ENCODE measurements around the gene SORT1.
"Not testable (repeated sequence)": the region's sequence is repeated elsewhere in the genome, so short reads cannot be mapped to it uniquely, and the experiment has no call there.

The SORT1 gene

DNA sequence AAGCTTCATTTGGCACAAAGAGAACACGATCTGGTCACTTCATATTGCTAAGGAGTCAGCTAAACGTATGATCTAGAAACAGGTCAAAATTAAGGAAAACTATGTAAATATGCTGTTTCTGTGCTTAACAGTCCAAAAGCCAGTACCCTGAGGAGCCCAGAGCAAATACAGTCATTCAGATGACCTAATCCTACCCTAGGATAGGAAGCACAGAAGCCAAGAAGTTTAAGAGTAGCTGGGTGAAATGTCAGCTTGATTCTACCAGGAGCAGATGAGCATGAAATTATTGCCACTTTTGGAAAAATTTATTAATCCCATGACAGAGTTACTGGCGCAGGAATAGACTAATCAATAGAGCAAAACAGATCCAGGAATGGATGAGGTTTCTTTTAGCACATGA, 18.3 kb downstream of the SORT1 start:
- H3K4me3 ChIP-seq, result no peak overlapping the region
- no peak for DNase-seq (ENCODE audit: low read depth, low spot score)
- no peak overlapping the region for H3K27ac ChIP-seq
- no peak overlapping the region for H3K9ac ChIP-seq (ENCODE audit: insufficient read length)
- no peaks in the 10 kb centered on the region for H3K36me3 ChIP-seq (ENCODE audit: insufficient read depth, low read length)
- no peaks in the 10 kb centered on the region for H3K9me3 ChIP-seq (ENCODE audit: low read depth, low read length)
- TF ChIP-seq EZH2 (IDR thresholded peaks at IDR 0.05) (no peak), POLR2AphosphoS5 (IDR thresholded peaks at IDR 0.05; ENCODE audit: borderline replicate concordance, low read depth, low read length) (no peak), FOXP2 (optimal IDR thresholded peaks at IDR 0.05; ENCODE audit: control extremely low read depth, extremely low read length, insufficient read depth) (no peak)

DNA sequence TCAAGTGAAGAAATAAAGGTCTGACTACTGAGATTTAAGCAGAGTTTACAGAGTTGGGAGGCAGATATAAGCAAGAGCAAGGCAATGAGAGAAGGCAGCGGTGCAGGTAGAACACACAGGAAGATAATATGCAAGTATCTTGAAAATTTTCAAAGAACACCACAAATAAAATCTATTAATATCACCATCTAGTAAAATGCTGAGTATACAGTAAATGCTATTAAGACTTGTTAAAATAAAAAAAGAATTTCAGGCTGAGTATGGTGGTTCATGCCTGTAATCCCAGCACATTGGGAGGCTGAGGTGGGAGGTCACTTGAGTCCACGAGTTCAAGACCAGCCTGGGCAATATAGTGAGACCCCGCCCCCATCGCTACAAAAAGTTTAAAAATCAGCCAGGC, 20.0 kb downstream of the SORT1 start:
- Histone ChIP-seq H3K9ac (ENCODE audit: insufficient read length) (no peak overlapping the region), H3K9me3 (ENCODE audit: low read depth, low read length) (no peaks in the 10 kb centered on the region), H3K27ac (no peak overlapping the region), H3K4me3 (no peak overlapping the region), H3K36me3 (ENCODE audit: insufficient read depth, low read length) (no peaks in the 10 kb centered on the region)
- DNase-seq (ENCODE audit: low read depth, low spot score), result no peak
- TF ChIP-seq EZH2 (IDR thresholded peaks at IDR 0.05) (no peak), POLR2AphosphoS5 (IDR thresholded peaks at IDR 0.05; ENCODE audit: borderline replicate concordance, low read depth, low read length) (no peak), FOXP2 (optimal IDR thresholded peaks at IDR 0.05; ENCODE audit: control extremely low read depth, extremely low read length, insufficient read depth) (no peak)

DNA sequence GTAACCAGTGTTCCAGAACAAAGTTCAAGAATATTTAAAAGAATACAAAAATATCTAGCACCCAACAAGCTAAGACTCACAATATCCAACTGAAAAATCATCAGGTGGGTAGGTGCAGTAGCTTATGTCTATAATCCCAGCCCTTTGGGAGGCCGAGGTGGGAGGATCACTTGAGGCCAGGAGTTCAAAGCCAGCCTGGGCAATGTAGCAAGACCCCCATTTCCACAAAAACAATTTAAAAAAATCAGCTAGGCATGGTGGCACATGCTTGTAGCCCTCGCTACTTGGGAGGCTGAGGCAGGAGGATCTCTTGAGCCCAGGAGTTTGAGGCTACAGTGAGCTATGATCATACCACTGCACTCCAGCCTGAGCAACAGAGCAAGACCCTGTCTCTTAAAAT, 24.0 kb downstream of the SORT1 start:
- H3K9ac ChIP-seq (ENCODE audit: insufficient read length); H3K9me3 ChIP-seq (ENCODE audit: low read depth, low read length): not testable (repeated sequence)

DNA sequence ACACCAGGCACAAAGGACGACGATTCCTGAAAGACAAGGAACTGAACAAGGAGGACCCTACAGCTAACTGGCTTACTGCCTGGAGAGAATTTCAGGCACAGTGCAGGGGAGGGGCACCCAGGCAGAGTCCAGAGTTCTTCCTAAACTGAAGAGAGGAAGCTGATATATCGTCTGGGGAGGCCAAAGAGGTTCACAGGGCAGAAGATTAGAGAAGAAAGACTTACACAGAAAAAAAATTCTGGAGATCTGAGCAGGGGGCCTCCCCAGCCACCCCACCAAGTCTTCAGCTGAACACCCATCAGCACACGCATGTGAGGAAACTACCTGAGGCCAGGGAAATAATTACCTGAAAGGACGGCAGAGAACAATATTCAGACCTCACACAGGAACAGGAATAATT, 24.6 kb downstream of the SORT1 start:
- Histone ChIP-seq H3K4me3 (no peak overlapping the region), H3K9ac (ENCODE audit: insufficient read length) (no peak overlapping the region), H3K36me3 (ENCODE audit: insufficient read depth, low read length) (no peaks in the 10 kb centered on the region), H3K27ac (no peak overlapping the region), H3K9me3 (ENCODE audit: low read depth, low read length) (no peaks in the 10 kb centered on the region)
- DNase-seq (ENCODE audit: low read depth, low spot score), result no peak
- no peak for TF ChIP-seq EZH2 (IDR thresholded peaks at IDR 0.05)
- TF ChIP-seq POLR2AphosphoS5 (IDR thresholded peaks at IDR 0.05; ENCODE audit: borderline replicate concordance, low read depth, low read length), result no peak
- no peak for TF ChIP-seq FOXP2 (optimal IDR thresholded peaks at IDR 0.05; ENCODE audit: control extremely low read depth, extremely low read length, insufficient read depth)

More for the DNA sequence above, 24.0 kb downstream of the SORT1 start:
- H3K4me3 ChIP-seq; H3K36me3 ChIP-seq (ENCODE audit: insufficient read depth, low read length); H3K27ac ChIP-seq; DNase-seq (ENCODE audit: low read depth, low spot score): not testable (repeated sequence)

DNA sequence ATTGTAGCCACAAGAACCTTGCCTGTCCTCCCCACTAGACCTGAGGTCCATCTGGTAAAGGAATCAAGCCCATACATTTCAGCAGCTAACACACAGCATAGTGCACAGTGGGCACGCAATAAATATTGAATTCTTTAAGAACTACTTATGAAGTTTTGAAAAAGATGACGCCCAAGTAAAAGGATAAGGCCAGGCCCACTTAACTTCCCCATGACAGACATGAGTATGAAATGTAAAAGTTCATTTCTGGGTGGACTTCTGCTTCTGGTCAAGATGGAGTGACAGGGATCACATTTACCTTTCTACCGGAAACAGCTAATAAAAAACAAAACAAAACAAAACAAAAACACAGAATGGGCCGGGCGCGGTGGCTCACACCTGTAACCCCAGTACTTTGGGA, 25.4 kb downstream of the SORT1 start:
- H3K36me3 ChIP-seq (ENCODE audit: insufficient read depth, low read length), result no peaks in the 10 kb centered on the region
- H3K4me3 ChIP-seq, result no peak overlapping the region
- TF ChIP-seq FOXP2 (optimal IDR thresholded peaks at IDR 0.05; ENCODE audit: control extremely low read depth, extremely low read length, insufficient read depth), result no peak
- no peak for TF ChIP-seq EZH2 (IDR thresholded peaks at IDR 0.05)
- no peak for TF ChIP-seq POLR2AphosphoS5 (IDR thresholded peaks at IDR 0.05; ENCODE audit: borderline replicate concordance, low read depth, low read length)
- H3K9ac ChIP-seq (ENCODE audit: insufficient read length), result no peak overlapping the region
- no peaks in the 10 kb centered on the region for H3K9me3 ChIP-seq (ENCODE audit: low read depth, low read length)
- H3K27ac ChIP-seq, result no peak overlapping the region
- DNase-seq (ENCODE audit: low read depth, low spot score), result no peak

DNA sequence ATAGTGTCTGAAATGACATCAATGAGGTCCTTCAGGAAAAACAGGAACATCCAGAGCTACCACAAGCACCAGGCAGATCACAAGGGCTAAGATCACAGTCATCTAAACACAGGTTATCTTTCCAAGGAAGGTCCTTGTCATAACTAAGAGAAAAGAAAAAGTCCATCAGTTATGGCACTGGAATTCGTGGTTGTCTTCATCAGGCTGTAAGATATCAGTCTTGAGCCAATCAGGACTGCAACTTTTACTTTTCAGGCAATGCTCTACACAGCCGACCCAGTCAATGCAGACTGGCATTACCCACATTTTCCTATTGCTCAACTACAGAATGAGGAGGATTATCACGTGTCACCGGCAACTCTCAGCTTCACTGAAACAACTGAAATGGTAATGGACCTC, 26.4 kb downstream of the SORT1 start:
- no peak for DNase-seq (ENCODE audit: low read depth, low spot score)
- Histone ChIP-seq H3K9me3 (ENCODE audit: low read depth, low read length) (no peaks in the 10 kb centered on the region), H3K9ac (ENCODE audit: insufficient read length) (no peak overlapping the region), H3K36me3 (ENCODE audit: insufficient read depth, low read length) (no peaks in the 10 kb centered on the region), H3K27ac (no peak overlapping the region), H3K4me3 (no peak overlapping the region)
- TF ChIP-seq FOXP2 (optimal IDR thresholded peaks at IDR 0.05; ENCODE audit: control extremely low read depth, extremely low read length, insufficient read depth) (no peak), POLR2AphosphoS5 (IDR thresholded peaks at IDR 0.05; ENCODE audit: borderline replicate concordance, low read depth, low read length) (no peak), EZH2 (IDR thresholded peaks at IDR 0.05) (no peak)

DNA sequence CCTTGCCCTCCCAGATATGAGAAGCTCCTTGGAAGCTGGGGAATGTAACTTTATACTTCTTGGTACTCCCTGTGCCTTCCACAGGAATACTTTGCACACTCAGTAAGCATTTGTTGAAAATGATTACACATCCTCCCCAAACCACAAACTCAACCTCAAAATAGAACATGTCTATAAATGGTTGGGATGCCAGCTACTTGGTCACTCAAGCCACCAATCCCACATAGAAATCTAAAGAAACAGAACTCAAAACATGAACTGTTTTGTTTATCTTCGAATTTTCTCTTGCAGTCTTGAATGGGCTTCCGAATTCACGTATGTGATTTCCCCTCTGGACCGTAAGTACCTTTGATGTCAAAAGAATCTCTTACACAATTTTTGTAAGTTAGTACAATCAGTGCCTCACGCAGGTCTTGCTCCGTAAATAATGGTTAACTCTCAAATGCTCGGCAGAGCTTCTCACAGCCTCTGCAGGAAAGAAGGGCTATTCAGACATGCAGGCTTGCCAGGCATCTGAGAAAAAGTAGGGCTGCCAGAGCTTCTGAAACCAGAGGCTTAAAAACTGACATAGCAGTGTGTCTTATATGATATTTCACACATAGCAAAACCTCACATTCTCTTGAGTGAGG, 26.9 kb downstream of the SORT1 start:
- Histone ChIP-seq H3K27ac (no peak overlapping the region), H3K36me3 (ENCODE audit: insufficient read depth, low read length) (no peaks in the 10 kb centered on the region), H3K9ac (ENCODE audit: insufficient read length) (no peak overlapping the region), H3K9me3 (ENCODE audit: low read depth, low read length) (no peaks in the 10 kb centered on the region), H3K4me3 (no peak overlapping the region)
- no peak for TF ChIP-seq EZH2 (IDR thresholded peaks at IDR 0.05)
- no peak for TF ChIP-seq POLR2AphosphoS5 (IDR thresholded peaks at IDR 0.05; ENCODE audit: borderline replicate concordance, low read depth, low read length)
- no peak for TF ChIP-seq FOXP2 (optimal IDR thresholded peaks at IDR 0.05; ENCODE audit: control extremely low read depth, extremely low read length, insufficient read depth)
- no peak for DNase-seq (ENCODE audit: low read depth, low spot score)

DNA sequence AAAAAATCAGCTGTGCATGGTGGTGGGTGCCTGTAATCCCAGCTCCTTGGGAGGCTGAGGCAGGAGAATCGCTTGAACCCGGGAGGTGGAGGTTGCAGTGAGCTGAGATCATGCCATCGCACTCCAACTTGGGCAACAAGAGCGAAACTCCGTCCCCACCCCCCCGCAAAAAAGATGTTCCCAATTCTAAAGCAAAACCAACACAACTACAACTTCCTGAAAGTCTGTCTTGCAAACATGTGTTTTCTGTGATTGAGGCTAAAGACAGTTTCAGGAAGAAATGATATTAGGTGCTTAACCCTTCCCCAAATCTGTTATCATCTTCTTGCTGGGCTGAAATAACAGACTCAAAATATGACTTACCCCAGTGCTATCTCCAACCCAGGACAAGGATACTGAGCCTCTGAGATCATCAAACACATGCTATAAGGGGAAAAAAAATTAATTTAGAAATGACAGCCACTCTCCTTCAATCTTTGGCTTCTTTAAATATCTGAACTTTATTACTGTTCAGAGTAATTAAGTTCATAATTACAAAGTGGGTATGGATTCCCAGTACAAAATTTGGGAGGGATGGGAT, 28.5 kb downstream of the SORT1 start:
- no peak overlapping the region for H3K27ac ChIP-seq

DNA sequence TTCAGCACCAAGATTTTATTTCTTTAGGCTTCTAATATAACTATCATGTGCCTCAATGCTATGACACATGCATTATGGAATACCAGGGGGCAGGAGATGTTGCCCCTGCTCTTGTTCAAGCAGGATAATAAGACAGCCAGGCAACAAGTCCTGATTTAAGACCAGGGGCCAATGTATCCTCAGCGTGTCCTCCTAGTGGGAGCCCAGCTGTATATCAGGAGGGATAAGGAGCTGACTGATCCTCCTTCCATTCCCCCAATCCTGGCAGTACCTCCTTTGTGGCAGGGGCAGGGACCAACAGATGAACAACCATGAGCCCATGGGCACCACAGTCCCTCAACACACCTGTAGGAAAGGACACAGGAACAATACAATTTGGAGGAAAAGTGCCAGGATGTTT, 29.3 kb downstream of the SORT1 start:
- TF ChIP-seq POLR2AphosphoS5 (IDR thresholded peaks at IDR 0.05; ENCODE audit: borderline replicate concordance, low read depth, low read length), result no peak

More for the DNA sequence above, 28.5 kb downstream of the SORT1 start:
- Histone ChIP-seq H3K9ac (ENCODE audit: insufficient read length) (no peak overlapping the region), H3K36me3 (ENCODE audit: insufficient read depth, low read length) (no peaks in the 10 kb centered on the region), H3K4me3 (no peak overlapping the region), H3K9me3 (ENCODE audit: low read depth, low read length) (no peaks in the 10 kb centered on the region)
- no peak for TF ChIP-seq FOXP2 (optimal IDR thresholded peaks at IDR 0.05; ENCODE audit: control extremely low read depth, extremely low read length, insufficient read depth)
- TF ChIP-seq EZH2 (IDR thresholded peaks at IDR 0.05), result no peak
- no peak for TF ChIP-seq POLR2AphosphoS5 (IDR thresholded peaks at IDR 0.05; ENCODE audit: borderline replicate concordance, low read depth, low read length)
- DNase-seq (ENCODE audit: low read depth, low spot score), result no peak

More for the DNA sequence above, 29.3 kb downstream of the SORT1 start:
- H3K27ac ChIP-seq, result no peak overlapping the region
- no peaks in the 10 kb centered on the region for H3K36me3 ChIP-seq (ENCODE audit: insufficient read depth, low read length)
- no peak for DNase-seq (ENCODE audit: low read depth, low spot score)
- H3K4me3 ChIP-seq, result no peak overlapping the region
- H3K9me3 ChIP-seq (ENCODE audit: low read depth, low read length), result no peaks in the 10 kb centered on the region
- no peak overlapping the region for H3K9ac ChIP-seq (ENCODE audit: insufficient read length)
